Stomach (tissue), 9 donors: Measurements from ENCODE around the gene SCN5A. TPM values are rescaled to one million over a fixed set of nuclear protein-coding genes. Genes with fewer than 3 reads are reported as not detected.

Source experiments
- DNase-seq, 2 donors: peaks; one replicate each; pipeline versions ENCODE4 v3.0.0 to v3.0.0-alpha.2; 2013 to 2019
- H3K27ac ChIP-seq, 5 donors: fragments of 200-600 bp in 4 of 5; sonication (generic) in 4 of 5; one replicate each; pipeline ENCODE4 v1.5.1; 2013 to 2019; ENCODE audit warnings: mild to moderate bottlenecking in 1 of 5, moderate library complexity in 1 of 5
- H3K27me3 ChIP-seq, 3 donors: fragments of 200-600 bp; sonication (generic); one replicate each; pipeline ENCODE4 v1.5.1; 2017 to 2019; ENCODE audit warnings: mixed run types in 1 of 3
- H3K36me3 ChIP-seq, 4 donors: fragments of 200-600 bp; sonication (generic); 1 replicate in 3 of 4; 2 replicates in 1 of 4; pipeline ENCODE4 v1.5.1; 2016 to 2019
- H3K4me1 ChIP-seq, 4 donors: fragments of 200-600 bp; sonication (generic); one replicate each; pipeline ENCODE4 v1.5.1; 2016 to 2019
- H3K4me3 ChIP-seq, 4 donors: fragments of 200-600 bp; sonication (generic) in 3 of 4; one replicate each; pipeline ENCODE4 v1.5.1; 2016 to 2019; ENCODE audit warnings: mild to moderate bottlenecking in 1 of 4
- H3K9me3 ChIP-seq, 4 donors: fragments of 200-600 bp; sonication (generic); one replicate each; pipeline ENCODE4 v1.5.1; 2016 to 2019
- CTCF ChIP-seq, 7 experiments: fragments of 450-650 bp in 4 of 7; fragments of 200-600 bp in 3 of 7; sonication (generic) in 3 of 7; IDR thresholded peaks; one replicate each; pipeline ENCODE4 v1.5.1; 2016 to 2019; ENCODE audit warnings: antibody characterized with exemption in 7 of 7, control low read depth in 2 of 7, mild to moderate bottlenecking in 1 of 7
- EP300 ChIP-seq: sonication (generic); formaldehyde crosslinking; IDR thresholded peaks from one replicate; pipeline ENCODE4 v1.6.1; 2017; ENCODE audit warnings: antibody characterized with exemption
- POLR2A ChIP-seq, 4 donors: fragments of 450-650 bp; IDR thresholded peaks; one replicate each; pipeline ENCODE4 v1.6.1; 2016; ENCODE audit warnings: antibody characterized with exemption in 4 of 4, control low read depth in 2 of 4, mild to moderate bottlenecking in 1 of 4, moderate library complexity in 1 of 4
- POLR2AphosphoS5 ChIP-seq, 3 donors: sonication (generic); formaldehyde crosslinking; IDR thresholded peaks; one replicate each; pipeline ENCODE4 v1.6.1; 2016; ENCODE audit warnings: antibody characterized with exemption in 3 of 3
- WGBS, 5 donors: extraction: QIAGEN DNeasy Blood & Tissue Kit in 3 of 5; methylation state at CpG; one replicate each; pipeline versions ENCODE4 v1.1.5 to v1.1.7; 2013 to 2018; 5-methylcytosine and 5-hydroxymethylcytosine counted together
- intact Hi-C: fragments of 100-400 bp; cut with DNase I; formaldehyde crosslinking; loops from one replicate; pipeline ENCODE4 v1.15.1; 2023; ENCODE audit warnings: low total_unique reads
- polyA plus RNA-seq, 3 donors: library from polyadenylated mRNA; stranded (reverse); fragments of 200-250 nt; gene quantifications; one replicate each; pipeline ENCODE4 v1.2.3, GENCODE V29; 2013
- total RNA-seq, 5 donors: library from RNA; depleted of rRNA; stranded (reverse); fragments of >200 nt; gene quantifications; one replicate each; pipeline versions ENCODE4 v1.1.0 to v1.2.3, GENCODE V29; 2014 to 2016
- donor health status: healthy with polysubstance abuse.
- donor health status: Bipolar disorder and iron deficiency.
- donor health status: healthy.

Gene SCN5A
- total and polyA plus RNA-seq, 8 donors = 0.05 to 1.1 (median 0.10) TPM; not detected in 4

- WGBS, 5 donors = 90 to 97% (median 91%) methylated on average over 6 of the region's 6 CpGs
- H3K27ac ChIP-seq = no peak overlapping the region
- H3K4me3 ChIP-seq = no peak overlapping the region
- H3K4me1 ChIP-seq = no peaks in the 10 kb centered on the region
- H3K27me3 ChIP-seq = no peaks in the 10 kb centered on the region
- intact Hi-C loops = no loop called here
- H3K9me3 ChIP-seq = peaks cover 0 to 2% (median 0%) of the 10 kb centered on the region in 4 donors
- peak in 1 of 2 donors; percentile 1 for DNase-seq
- no peak for TF ChIP-seq CTCF (IDR thresholded peaks at IDR 0.05)
- no peak for TF ChIP-seq POLR2A (IDR thresholded peaks at IDR 0.05)
- TF ChIP-seq POLR2AphosphoS5 (IDR thresholded peaks at IDR 0.05) = no peak
- no peaks in the 10 kb centered on the region for H3K36me3 ChIP-seq
Observed at GRCh38 chr3:38560284-38560683, 89.2 kb downstream of the SCN5A start.

GRCh38 chr3:38558864-38559263, 90.6 kb downstream of the SCN5A start:
- WGBS, 5 donors = 57 to 75% (median 69%) methylated on average over 1 of the region's 1 CpG
- H3K4me1 ChIP-seq = no peaks in the 10 kb centered on the region
- H3K9me3 ChIP-seq = peaks cover 0 to 8% (median 5%) of the 10 kb centered on the region in 4 donors
- H3K27ac ChIP-seq = no peak overlapping the region
- no peaks in the 10 kb centered on the region for H3K27me3 ChIP-seq
- no peaks in the 10 kb centered on the region for H3K36me3 ChIP-seq
- no peak for DNase-seq
- no peak for TF ChIP-seq EP300
- TF ChIP-seq POLR2A (IDR thresholded peaks at IDR 0.05) = no peak
- TF ChIP-seq POLR2AphosphoS5 (IDR thresholded peaks at IDR 0.05) = no peak
- no peak for TF ChIP-seq CTCF (IDR thresholded peaks at IDR 0.05)
- no peak overlapping the region for H3K4me3 ChIP-seq
- intact Hi-C loops = no loop called here

GRCh38 chr3:38556640-38557358, 92.7 kb downstream of the SCN5A start:
- intact Hi-C loops = no loop called here
- no peak overlapping the region for H3K4me3 ChIP-seq
- no peaks in the 10 kb centered on the region for H3K36me3 ChIP-seq
- WGBS, 5 donors = 75 to 88% (median 79%) methylated on average over 4 of the region's 4 CpGs
- TF ChIP-seq POLR2A (IDR thresholded peaks at IDR 0.05) (no peak), EP300 (no peak), CTCF (IDR thresholded peaks at IDR 0.05) (no peak), POLR2AphosphoS5 (IDR thresholded peaks at IDR 0.05) (no peak)
- H3K9me3 ChIP-seq = peaks cover 0 to 9% (median 8%) of the 10 kb centered on the region in 4 donors
- H3K4me1 ChIP-seq = no peaks in the 10 kb centered on the region
- DNase-seq = no peak
- H3K27me3 ChIP-seq = no peaks in the 10 kb centered on the region
- no peak overlapping the region for H3K27ac ChIP-seq

- 87 to 100% (median 92%) methylated on average over 2 of the region's 2 CpGs for WGBS, 5 donors
- no peak overlapping the region for H3K4me3 ChIP-seq
- intact Hi-C loops = no loop called here
- H3K27me3 ChIP-seq = no peaks in the 10 kb centered on the region
- no peaks in the 10 kb centered on the region for H3K36me3 ChIP-seq
- TF ChIP-seq CTCF (IDR thresholded peaks at IDR 0.05) = no peak
- no peak for TF ChIP-seq POLR2A (IDR thresholded peaks at IDR 0.05)
- no peak for TF ChIP-seq POLR2AphosphoS5 (IDR thresholded peaks at IDR 0.05)
- TF ChIP-seq EP300 = no peak
- no peaks in the 10 kb centered on the region for H3K4me1 ChIP-seq
- DNase-seq = no peak
- H3K9me3 ChIP-seq = peaks cover 0 to 9% (median 8%) of the 10 kb centered on the region in 4 donors
- no peak overlapping the region for H3K27ac ChIP-seq
Observed at GRCh38 chr3:38555926-38556325, 93.6 kb downstream of the SCN5A start.
